GM19463 (cell line): ENCODE measurements around the gene RXFP3.

ENCODE experiments used
- ATAC-seq: cut with Tn5 transposase; IDR thresholded peaks from one replicate; pipeline ENCODE4 v1.9.1; 2021; ENCODE audit warnings: mild to moderate bottlenecking, moderate library complexity; ENCODE audit not compliant: unreplicated experiment

Gene RXFP3

GRCh38 chr5:33978306-33978705, 42.1 kb downstream of the RXFP3 start:
- no peak for ATAC-seq

- ATAC-seq, result no peak
These were observed 43.8 kb downstream of the RXFP3 start for GRCh38 chr5:33980030-33980429.

DNA sequence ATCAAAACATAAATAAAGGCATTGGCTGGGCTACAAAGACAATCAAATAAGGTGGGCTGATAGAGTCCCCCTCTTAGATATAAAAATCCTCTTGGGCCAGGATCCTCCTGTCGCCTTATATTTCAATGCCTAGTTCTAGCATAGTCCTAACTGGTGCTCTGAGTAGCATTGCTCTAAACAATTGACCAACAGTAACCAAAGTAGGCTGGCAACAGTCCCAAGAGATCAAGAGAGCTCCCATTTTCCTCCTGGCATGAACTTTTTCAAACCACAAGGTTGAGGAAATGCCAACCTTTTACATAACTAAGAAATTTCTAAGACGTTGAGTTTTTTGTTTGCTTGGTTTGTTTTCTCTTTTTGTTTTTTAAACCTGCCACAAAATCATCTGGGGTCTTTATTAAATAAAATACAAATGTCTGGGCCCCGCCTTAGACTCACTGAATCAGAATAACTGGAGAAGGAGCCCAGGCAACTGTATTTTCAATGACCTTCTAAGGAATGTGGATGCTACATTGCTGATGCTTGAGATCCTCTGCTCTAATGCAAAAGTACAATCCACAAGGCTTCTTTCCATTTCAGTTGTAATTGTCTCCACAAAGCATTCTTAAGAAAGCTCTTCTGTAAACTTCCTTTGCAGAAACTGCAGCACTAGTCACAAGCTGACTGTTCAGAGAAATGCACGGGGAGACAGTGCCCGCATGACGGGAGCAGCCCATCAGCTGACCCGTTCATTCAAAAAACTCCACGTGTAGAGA, 45.4 kb downstream of the RXFP3 start:
- ATAC-seq, result no peak

GRCh38 chr5:33984178-33984577, 48.0 kb downstream of the RXFP3 start:
- no peak for ATAC-seq

- no peak for ATAC-seq
These were observed 48.5 kb downstream of the RXFP3 start, which contains the start of gene SLC45A2 for GRCh38 chr5:33984671-33985124. SLC45A2 (minus strand) TSS chr5:33984693; CDS start chr5:33984583, 110 bp downstream.

GRCh38 chr5:33985447-33985846, 49.3 kb downstream of the RXFP3 start:
- ATAC-seq, result no peak
